A549 (cell line): ENCODE results near the gene FJX1. TPM values are rescaled to one million over a fixed set of nuclear protein-coding genes. Genes with fewer than 3 reads are reported as not detected.

Experiments used
- ATAC-seq, 2 experiments: fragments of 200-7000 bp in 1 of 2; fragments of >200 bp in 1 of 2; cut with Nextera tagmentation in 1 of 2; cut with Tn5 transposase in 1 of 2; 3 replicates each; pipeline versions ENCODE4 v1.8.0 to v1.9.1; 2018 to 2020; ENCODE audit warnings: mild to moderate bottlenecking in 1 of 2, moderate library complexity in 1 of 2
- CTCF ChIA-PET: fragments of 300-600 bp; sonication (Branson Sonifier 250); formaldehyde crosslinking; extraction: SDS; loops from one replicate; lab custom pipeline; 2021; ENCODE audit warnings: antibody characterized with exemption, inconsistent platforms; lab: Yijun Ruan, JAX
- POLR2A ChIA-PET: fragments of 350-600 bp; formaldehyde crosslinking; extraction: SDS; loops from one replicate; lab custom pipeline; 2021; ENCODE audit warnings: antibody characterized with exemption, inconsistent platforms; lab: Yijun Ruan, JAX
- DNase-seq, 2 experiments: peaks; one replicate each; pipeline versions ENCODE4 v3.0.0 to v3.0.0-alpha.2; 2011 to 2016; ENCODE audit warnings: low read depth in 1 of 2, low spot score in 1 of 2
- FAIRE-seq: peaks from 2 replicates; lab custom pipeline; 2011; peaks lifted over from hg19 to GRCh38; lab: Jason Lieb, UNC
- H3K27ac ChIP-seq, 2 experiments: fragments of >200 bp; sonication (Bioruptor Twin); formaldehyde crosslinking; 3 replicates each; pipeline ENCODE4 v1.5.1; 2016 to 2017
- H3K4me1 ChIP-seq: fragments of >200 bp; sonication (Bioruptor Twin); formaldehyde crosslinking; 3 replicates; pipeline ENCODE4 v1.6.1; 2016
- H3K4me2 ChIP-seq: fragments of >200 bp; sonication (Bioruptor Twin); formaldehyde crosslinking; 3 replicates; pipeline ENCODE4 v1.6.1; 2016
- H3K4me3 ChIP-seq: fragments of >200 bp; sonication (Bioruptor Twin); formaldehyde crosslinking; 3 replicates; pipeline ENCODE4 v1.5.1; 2016
- H3K9me3 ChIP-seq: fragments of >200 bp; sonication (Bioruptor Twin); formaldehyde crosslinking; 3 replicates; pipeline ENCODE4 v1.6.1; 2016
- BHLHE40 ChIP-seq: IDR thresholded peaks from 2 replicates; pipeline ENCODE4 v1.6.1; 2012; ENCODE audit warnings: low read depth, low read length, inconsistent platforms
- CBX8 ChIP-seq: fragments of 200-600 bp; sonication (generic); IDR thresholded peaks from 2 replicates; pipeline ENCODE4 v1.6.1; 2016
- CEBPB ChIP-seq, 2 experiments: fragments of >200 bp in 1 of 2; sonication (Bioruptor Twin) in 1 of 2; formaldehyde crosslinking in 1 of 2; IDR thresholded peaks; 2 replicates each; pipeline ENCODE4 v1.6.1; 2012 to 2016
- CHD4 ChIP-seq: fragments of 200-600 bp; sonication (generic); IDR thresholded peaks from 2 replicates; pipeline ENCODE4 v1.6.1; 2016; ENCODE audit warnings: antibody characterized with exemption, mild to moderate bottlenecking, borderline replicate concordance
- EHF ChIP-seq: fragments of 250-450 bp; sonication (Bioruptor Pico); IDR thresholded peaks from 2 replicates; pipeline ENCODE4 v1.5.0; 2020; ENCODE audit warnings: mild to moderate bottlenecking
- EP300 ChIP-seq, 2 experiments: fragments of >200 bp; sonication (Bioruptor Twin); formaldehyde crosslinking; IDR thresholded peaks; 2 replicates in 1 of 2; 3 replicates in 1 of 2; pipeline ENCODE4 v1.6.1; 2016 to 2017
- FOSL2 ChIP-seq, 2 experiments: fragments of 450-650 bp in 1 of 2; fragments of >200 bp in 1 of 2; sonication (Bioruptor Twin) in 1 of 2; formaldehyde crosslinking; IDR thresholded peaks; 2 replicates each; pipeline versions ENCODE4 v1.5.0 to v1.6.1; 2016 to 2020; ENCODE audit warnings: mild to moderate bottlenecking in 1 of 2, moderate library complexity in 1 of 2
- FOXS1 ChIP-seq: fragments of 250-450 bp; sonication (Bioruptor Pico); IDR thresholded peaks from 2 replicates; pipeline ENCODE4 v1.5.0; 2020; ENCODE audit warnings: mild to moderate bottlenecking, moderate library complexity
- GATA3 ChIP-seq: IDR thresholded peaks from 2 replicates; pipeline ENCODE4 v1.6.1; 2012; ENCODE audit warnings: borderline replicate concordance
- HEYL ChIP-seq: fragments of 250-450 bp; sonication (Bioruptor Pico); IDR thresholded peaks from 2 replicates; pipeline ENCODE4 v1.8.0; 2021; ENCODE audit warnings: mild to moderate bottlenecking, moderate library complexity
- HOXA7 ChIP-seq: fragments of 250-450 bp; sonication (Bioruptor Pico); IDR thresholded peaks from 2 replicates; pipeline ENCODE4 v1.5.0; 2020; ENCODE audit warnings: mild to moderate bottlenecking, moderate library complexity
- HOXB13 ChIP-seq: fragments of 250-450 bp; sonication (Bioruptor Pico); IDR thresholded peaks from 2 replicates; pipeline ENCODE4 v1.5.0; 2020; ENCODE audit warnings: low read depth, mild to moderate bottlenecking, moderate library complexity
- JUN ChIP-seq, 2 experiments: fragments of >200 bp; sonication (Bioruptor Twin); formaldehyde crosslinking; IDR thresholded peaks; 2 replicates in 1 of 2; 3 replicates in 1 of 2; pipeline ENCODE4 v1.6.1; 2016 to 2017
- JUNB ChIP-seq: fragments of >200 bp; sonication (Bioruptor Twin); formaldehyde crosslinking; IDR thresholded peaks from 2 replicates; pipeline ENCODE4 v1.6.1; 2016
- MAFK ChIP-seq: fragments of 450-650 bp; IDR thresholded peaks from 2 replicates; pipeline ENCODE4 v1.6.1; 2014; ENCODE audit not compliant: partially characterized antibody
- MAZ ChIP-seq: fragments of 150-350 bp; IDR thresholded peaks from 2 replicates; pipeline ENCODE4 v1.6.1; 2014; ENCODE audit warnings: antibody characterized with exemption, low read depth, low read length, borderline replicate concordance
- MYC ChIP-seq: IDR thresholded peaks from 2 replicates; pipeline ENCODE4 v1.6.1; 2012; ENCODE audit warnings: mild to moderate bottlenecking, inconsistent platforms, low read length, improper control_type of control experiment, borderline replicate concordance
- NFE2L2 ChIP-seq: fragments of 150-350 bp; conservative IDR thresholded peaks from 2 replicates; pipeline ENCODE4 v1.6.1; 2014; ENCODE audit warnings: low read length
- NPAS2 ChIP-seq: fragments of 250-450 bp; sonication (Bioruptor Pico); IDR thresholded peaks from 2 replicates; pipeline ENCODE4 v1.8.0; 2022; ENCODE audit warnings: mild to moderate bottlenecking, moderate library complexity, borderline replicate concordance
- TP53 ChIP-seq: fragments of 250-450 bp; sonication (Bioruptor Pico); IDR thresholded peaks from 2 replicates; pipeline ENCODE4 v1.5.0; 2021; ENCODE audit warnings: mild to moderate bottlenecking, moderate library complexity
- ZC3H11A ChIP-seq: fragments of 450-650 bp; IDR thresholded peaks from 2 replicates; pipeline ENCODE4 v1.6.1; 2014; ENCODE audit warnings: antibody characterized with exemption, mild to moderate bottlenecking
- whole genome bisulfite sequencing: methylation state at CpG from one replicate; pipeline ENCODE4 v1.1.6; 2017; ENCODE audit errors: missing lambda C conversion rate; 5-methylcytosine and 5-hydroxymethylcytosine counted together
- polyA plus RNA-seq, 4 experiments: library from polyadenylated mRNA; depleted of rRNA in 3 of 4; stranded (reverse); fragments of >200 nt; fragmentation: RNase III in 1 of 4; extraction: RNeasy Plus Mini Kit Qiagen cat#74134 plus additional on column Dnase treatment in 1 of 4; gene quantifications; 2 replicates in 3 of 4; 3 replicates in 1 of 4; pipeline ENCODE4 v1.2.3, GENCODE V29; 2011 to 2017
- TF ChIP-seq, protein P1 (sequence below): fragments of >200 bp; sonication (Bioruptor Twin); formaldehyde crosslinking; IDR thresholded peaks from 3 replicates; pipeline ENCODE4 v1.5.1; 2016
- TF ChIP-seq, protein P2 (sequence below): fragments of >200 bp; sonication (Bioruptor Twin); formaldehyde crosslinking; IDR thresholded peaks from 2 replicates; pipeline ENCODE4 v1.6.1; 2016
- TF ChIP-seq, protein P3 (sequence below): IDR thresholded peaks from 2 replicates; pipeline ENCODE4 v1.6.1; 2012
- TF ChIP-seq, protein P4 (sequence below): IDR thresholded peaks from 2 replicates; pipeline ENCODE4 v1.6.1; 2012
- TF ChIP-seq, protein P5 (sequence below): fragments of >200 bp; sonication (Bioruptor Twin); formaldehyde crosslinking; IDR thresholded peaks from 3 replicates; pipeline ENCODE4 v1.6.1; 2016
- TF ChIP-seq, protein P6 (sequence below): fragments of 250-450 bp; sonication (Bioruptor Pico); IDR thresholded peaks from 2 replicates; pipeline ENCODE4 v1.5.0; 2020; ENCODE audit warnings: low read depth, mild to moderate bottlenecking, moderate library complexity

Gene FJX1
- polyA plus RNA-seq, 2 of the 4 experiments (the other 2 are of a cell fraction) = 7.1 to 14.5 TPM

DNA sequence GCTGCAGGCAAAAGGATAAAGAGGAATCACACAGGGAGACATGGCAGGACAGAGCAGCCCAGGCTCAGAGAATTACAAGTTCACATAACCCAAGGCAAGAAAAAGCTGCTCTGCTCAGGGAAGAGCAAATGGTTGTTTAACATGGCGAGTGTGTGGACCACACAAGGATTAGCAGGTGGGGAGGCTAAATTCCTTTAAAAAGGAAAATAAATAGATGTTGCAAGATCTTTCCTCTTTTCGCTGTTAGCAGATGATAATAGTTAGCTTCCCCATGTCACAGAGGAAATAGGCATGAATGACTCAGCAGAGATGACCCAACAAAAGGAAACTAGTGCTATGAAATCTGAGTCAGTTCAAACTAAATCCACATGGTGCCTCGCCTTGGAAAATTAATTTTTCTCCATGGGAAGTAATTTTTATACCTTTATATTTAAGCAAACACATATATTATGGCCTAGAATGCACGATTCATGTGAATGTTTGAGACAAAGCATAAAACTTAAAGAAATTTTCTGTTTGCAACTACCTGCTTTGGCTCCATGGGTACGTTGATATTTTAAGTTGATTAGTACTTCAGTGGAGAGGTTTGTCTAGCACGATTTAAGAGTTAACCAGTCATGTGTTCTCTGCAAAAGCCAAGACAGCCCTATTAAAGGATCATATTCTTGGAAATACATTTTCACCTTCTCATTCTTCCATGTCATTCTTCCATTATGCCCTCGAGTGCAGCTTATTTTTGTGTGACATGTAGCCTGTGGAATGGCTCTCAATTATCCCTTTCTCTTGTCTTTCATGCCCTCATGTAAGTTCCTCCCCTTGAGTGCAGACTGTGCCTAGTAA lies 38.5 kb upstream of the FJX1 start (continued):
- TF ChIP-seq, protein P1, sequence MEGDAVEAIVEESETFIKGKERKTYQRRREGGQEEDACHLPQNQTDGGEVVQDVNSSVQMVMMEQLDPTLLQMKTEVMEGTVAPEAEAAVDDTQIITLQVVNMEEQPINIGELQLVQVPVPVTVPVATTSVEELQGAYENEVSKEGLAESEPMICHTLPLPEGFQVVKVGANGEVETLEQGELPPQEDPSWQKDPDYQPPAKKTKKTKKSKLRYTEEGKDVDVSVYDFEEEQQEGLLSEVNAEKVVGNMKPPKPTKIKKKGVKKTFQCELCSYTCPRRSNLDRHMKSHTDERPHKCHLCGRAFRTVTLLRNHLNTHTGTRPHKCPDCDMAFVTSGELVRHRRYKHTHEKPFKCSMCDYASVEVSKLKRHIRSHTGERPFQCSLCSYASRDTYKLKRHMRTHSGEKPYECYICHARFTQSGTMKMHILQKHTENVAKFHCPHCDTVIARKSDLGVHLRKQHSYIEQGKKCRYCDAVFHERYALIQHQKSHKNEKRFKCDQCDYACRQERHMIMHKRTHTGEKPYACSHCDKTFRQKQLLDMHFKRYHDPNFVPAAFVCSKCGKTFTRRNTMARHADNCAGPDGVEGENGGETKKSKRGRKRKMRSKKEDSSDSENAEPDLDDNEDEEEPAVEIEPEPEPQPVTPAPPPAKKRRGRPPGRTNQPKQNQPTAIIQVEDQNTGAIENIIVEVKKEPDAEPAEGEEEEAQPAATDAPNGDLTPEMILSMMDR = no peak
- TF ChIP-seq EHF (CRISPR knock-in tag) (no peak), CHD4 (no peak), GATA3 (peak; percentile 69), TP53 (CRISPR knock-in tag) (no peak), JUNB (peak; percentile 85), EP300 (IDR thresholded peaks at IDR 0.05) (peak; percentile 88 to 90; a peak in 3 of 5 replicates), CEBPB (IDR thresholded peaks at IDR 0.05) (peak; percentile 90 to 92), FOSL2 (IDR thresholded peaks at IDR 0.05) (peak; percentile 90), FOSL2 (CRISPR knock-in tag; IDR thresholded peaks at IDR 0.05) (peak; percentile 88), BHLHE40 (no peak), ZC3H11A (no peak), HEYL (CRISPR knock-in tag) (no peak), HOXA7 (CRISPR knock-in tag) (no peak), MAFK (peak; percentile 94), MYC (no peak), HOXB13 (CRISPR knock-in tag) (no peak), JUN (IDR thresholded peaks at IDR 0.05) (peak; percentile 88 to 90; a peak in 4 of 5 replicates), NFE2L2 (peak; percentile 81)
- TF ChIP-seq, protein P2, sequence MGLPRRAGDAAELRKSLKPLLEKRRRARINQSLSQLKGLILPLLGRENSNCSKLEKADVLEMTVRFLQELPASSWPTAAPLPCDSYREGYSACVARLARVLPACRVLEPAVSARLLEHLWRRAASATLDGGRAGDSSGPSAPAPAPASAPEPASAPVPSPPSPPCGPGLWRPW = peak; percentile 95
- TF ChIP-seq, protein P3, sequence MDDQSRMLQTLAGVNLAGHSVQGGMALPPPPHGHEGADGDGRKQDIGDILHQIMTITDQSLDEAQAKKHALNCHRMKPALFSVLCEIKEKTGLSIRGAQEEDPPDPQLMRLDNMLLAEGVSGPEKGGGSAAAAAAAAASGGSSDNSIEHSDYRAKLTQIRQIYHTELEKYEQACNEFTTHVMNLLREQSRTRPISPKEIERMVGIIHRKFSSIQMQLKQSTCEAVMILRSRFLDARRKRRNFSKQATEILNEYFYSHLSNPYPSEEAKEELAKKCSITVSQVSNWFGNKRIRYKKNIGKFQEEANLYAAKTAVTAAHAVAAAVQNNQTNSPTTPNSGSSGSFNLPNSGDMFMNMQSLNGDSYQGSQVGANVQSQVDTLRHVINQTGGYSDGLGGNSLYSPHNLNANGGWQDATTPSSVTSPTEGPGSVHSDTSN = no peak
- TF ChIP-seq, protein P4, sequence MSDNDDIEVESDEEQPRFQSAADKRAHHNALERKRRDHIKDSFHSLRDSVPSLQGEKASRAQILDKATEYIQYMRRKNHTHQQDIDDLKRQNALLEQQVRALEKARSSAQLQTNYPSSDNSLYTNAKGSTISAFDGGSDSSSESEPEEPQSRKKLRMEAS = peak; percentile 58
- TF ChIP-seq, protein P5, sequence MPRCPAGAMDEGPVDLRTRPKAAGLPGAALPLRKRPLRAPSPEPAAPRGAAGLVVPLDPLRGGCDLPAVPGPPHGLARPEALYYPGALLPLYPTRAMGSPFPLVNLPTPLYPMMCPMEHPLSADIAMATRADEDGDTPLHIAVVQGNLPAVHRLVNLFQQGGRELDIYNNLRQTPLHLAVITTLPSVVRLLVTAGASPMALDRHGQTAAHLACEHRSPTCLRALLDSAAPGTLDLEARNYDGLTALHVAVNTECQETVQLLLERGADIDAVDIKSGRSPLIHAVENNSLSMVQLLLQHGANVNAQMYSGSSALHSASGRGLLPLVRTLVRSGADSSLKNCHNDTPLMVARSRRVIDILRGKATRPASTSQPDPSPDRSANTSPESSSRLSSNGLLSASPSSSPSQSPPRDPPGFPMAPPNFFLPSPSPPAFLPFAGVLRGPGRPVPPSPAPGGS = peak; percentile 85; the same call in 1 of the 3 replicates

DNA sequence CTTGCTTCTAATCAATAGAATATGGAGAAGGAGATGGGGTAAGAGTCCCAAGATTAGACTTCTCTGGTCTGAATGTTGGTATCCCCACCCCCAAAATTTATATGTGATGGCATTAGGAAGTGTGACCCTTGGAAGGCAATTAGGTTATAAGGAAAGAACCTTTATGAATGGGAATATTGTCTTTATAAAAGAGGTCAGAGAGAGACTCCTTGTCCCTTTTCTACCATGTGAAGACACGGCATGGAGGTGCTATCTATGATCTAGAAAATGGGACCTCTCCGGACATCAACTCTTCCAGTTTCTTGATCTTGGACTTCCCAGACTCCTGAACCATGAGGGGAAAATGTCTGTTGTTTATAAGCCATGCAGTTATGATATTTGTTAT lies 37.9 kb upstream of the FJX1 start:
- H3K9me3 ChIP-seq = peaks cover 10% of the 10 kb centered on the region; the same call in 1 of the 3 replicates
- peak overlapping the region; percentile 64 for H3K4me2 ChIP-seq
- ChIA-PET POLR2A (no interaction called here), CTCF (interaction anchor here (1.2 to 1.9 kb wide), 2 partner anchors 35 to 39 kb away, joined by 3 to 7 read pairs; no protein-coding TSS in a partner anchor)
- DNase-seq (no peak), FAIRE-seq (no peak), ATAC-seq (no peak)
- peaks cover 33% of the 10 kb centered on the region for H3K4me1 ChIP-seq
- no peak overlapping the region for H3K4me3 ChIP-seq
- WGBS = 93% methylated on average over 2 of the region's 2 CpGs
- no peak for TF ChIP-seq MAZ
- no peak for TF ChIP-seq EP300 (IDR thresholded peaks at IDR 0.05)
- TF ChIP-seq, protein P6, sequence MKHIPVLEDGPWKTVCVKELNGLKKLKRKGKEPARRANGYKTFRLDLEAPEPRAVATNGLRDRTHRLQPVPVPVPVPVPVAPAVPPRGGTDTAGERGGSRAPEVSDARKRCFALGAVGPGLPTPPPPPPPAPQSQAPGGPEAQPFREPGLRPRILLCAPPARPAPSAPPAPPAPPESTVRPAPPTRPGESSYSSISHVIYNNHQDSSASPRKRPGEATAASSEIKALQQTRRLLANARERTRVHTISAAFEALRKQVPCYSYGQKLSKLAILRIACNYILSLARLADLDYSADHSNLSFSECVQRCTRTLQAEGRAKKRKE (CRISPR knock-in tag) = no peak
- no peak for TF ChIP-seq NPAS2
- TF ChIP-seq, protein P4 = no peak
- no peak for TF ChIP-seq HOXA7 (CRISPR knock-in tag)
- no peak for TF ChIP-seq FOXS1 (CRISPR knock-in tag)
- TF ChIP-seq CBX8 = no peak
- H3K27ac ChIP-seq = peak overlapping the region; percentile 92
